HG02798 (cell line): ENCODE measurements around the gene NME7.
"Not testable (repeated sequence)": the region's sequence is repeated elsewhere in the genome, so short reads cannot be mapped to it uniquely, and the experiment has no call there.

Source experiments
- ATAC-seq: cut with Tn5 transposase; IDR thresholded peaks from one replicate; pipeline ENCODE4 v1.9.1; 2021; ENCODE audit warnings: mild to moderate bottlenecking; ENCODE audit not compliant: unreplicated experiment, poor library complexity

Gene NME7

GRCh38 chr1:169309178-169310166, 58.1 kb downstream of the NME7 start:
- peak; percentile 56 for ATAC-seq

- ATAC-seq, result no peak
These were observed 59.1 kb downstream of the NME7 start for GRCh38 chr1:169308313-169309039.

- ATAC-seq, result no peak
These were observed 60.4 kb downstream of the NME7 start for GRCh38 chr1:169307176-169307575.

- no peak for ATAC-seq
These were observed 61.6 kb downstream of the NME7 start for GRCh38 chr1:169305948-169306347.

GRCh38 chr1:169305356-169305755, 62.2 kb downstream of the NME7 start:
- ATAC-seq, result no peak

GRCh38 chr1:169300854-169301253, 66.7 kb downstream of the NME7 start:
- ATAC-seq, result no peak

- no peak for ATAC-seq
These were observed 69.2 kb downstream of the NME7 start for GRCh38 chr1:169298441-169298840.

GRCh38 chr1:169295846-169296245, 71.8 kb downstream of the NME7 start:
- no peak for ATAC-seq

- ATAC-seq, result no peak
These were observed 72.2 kb downstream of the NME7 start for GRCh38 chr1:169295425-169295824.

- ATAC-seq, result no peak
These were observed 78.6 kb downstream of the NME7 start for GRCh38 chr1:169289016-169289415.

- no peak for ATAC-seq
These were observed 79.6 kb downstream of the NME7 start for GRCh38 chr1:169288011-169288414.

- ATAC-seq, result no peak
These were observed 80.3 kb downstream of the NME7 start for GRCh38 chr1:169287280-169287679.

- ATAC-seq, result not testable (repeated sequence)
These were observed 86.0 kb downstream of the NME7 start for GRCh38 chr1:169281562-169281961.

GRCh38 chr1:169271098-169271497, 96.5 kb downstream of the NME7 start:
- peak; percentile 75 for ATAC-seq

- no peak for ATAC-seq
These were observed 101.5 kb downstream of the NME7 start for GRCh38 chr1:169266133-169266532.

- ATAC-seq, result no peak
These were observed 104.5 kb downstream of the NME7 start for GRCh38 chr1:169263059-169263458.

GRCh38 chr1:169261884-169262283, 105.7 kb downstream of the NME7 start:
- ATAC-seq, result no peak

GRCh38 chr1:169260478-169261151, 107.0 kb downstream of the NME7 start:
- no peak for ATAC-seq

- no peak for ATAC-seq
These were observed 107.8 kb downstream of the NME7 start for GRCh38 chr1:169259816-169260215.

GRCh38 chr1:169250795-169251194, 116.8 kb downstream of the NME7 start:
- no peak for ATAC-seq

- ATAC-seq, result no peak
These were observed 117.6 kb downstream of the NME7 start for GRCh38 chr1:169250022-169250421.
